ENCODE measurements around the gene SPRYD3.

GRCh38 chr12:53064613-53065436 is 14.4 kb downstream of the SPRYD3 start:
- no peak for TF ChIP-seq CTCF (conservative IDR thresholded peaks at IDR 0.05; ENCODE audit: low read depth, low read length)
- no peak for TF ChIP-seq EZH2phosphoT487 (IDR thresholded peaks at IDR 0.05; ENCODE audit: borderline replicate concordance, low read length)
- no peak for TF ChIP-seq EZH2 (IDR thresholded peaks at IDR 0.05; ENCODE audit: low read length, unreplicated experiment)

Measured in PC-3 (cell line).